KMS-11 (cell line): ENCODE results near the gene DLG5.
A peak's percentile ranks its signal among the peaks of the same experiment; 100 is the strongest.
"Not testable (repeated sequence)": the region's sequence is repeated elsewhere in the genome, so short reads cannot be mapped to it uniquely, and the experiment has no call there.

Experiments used
- H2AFZ ChIP-seq: fragments of 200-600 bp; sonication (generic); 2 replicates; pipeline ENCODE4 v1.6.1; 2016; ENCODE audit warnings: antibody characterized with exemption, mixed run types, low read depth
- H3K27ac ChIP-seq: fragments of 200-600 bp; sonication (generic); 2 replicates; pipeline ENCODE4 v1.6.1; 2016; ENCODE audit warnings: mild to moderate bottlenecking, mixed run types
- H3K27me3 ChIP-seq: fragments of 200-600 bp; sonication (generic); 2 replicates; pipeline ENCODE4 v1.6.1; 2017; ENCODE audit warnings: mild to moderate bottlenecking, low read depth, mixed run types, moderate library complexity; ENCODE audit not compliant: insufficient read depth
- H3K36me3 ChIP-seq: fragments of 200-600 bp; sonication (generic); 2 replicates; pipeline ENCODE4 v1.6.1; 2017; ENCODE audit warnings: mild to moderate bottlenecking, mixed run types; ENCODE audit not compliant: insufficient read depth
- H3K4me1 ChIP-seq: fragments of 200-600 bp; sonication (generic); 2 replicates; pipeline ENCODE4 v1.6.1; 2016; ENCODE audit warnings: mild to moderate bottlenecking, low read depth, mixed run types; ENCODE audit not compliant: poor library complexity, severe bottlenecking
- H3K4me2 ChIP-seq: fragments of 200-600 bp; sonication (generic); 2 replicates; pipeline ENCODE4 v1.7.0; 2016; ENCODE audit warnings: mild to moderate bottlenecking, mixed run types
- H3K4me3 ChIP-seq: fragments of 200-600 bp; sonication (generic); IDR thresholded peaks from 2 replicates; pipeline ENCODE4 v1.6.1; 2017; ENCODE audit warnings: low read depth, low read length, mixed read lengths; ENCODE audit not compliant: insufficient read depth
- H3K79me2 ChIP-seq: fragments of 200-600 bp; sonication (generic); 2 replicates; pipeline ENCODE4 v1.6.1; 2016; ENCODE audit warnings: low read depth, mixed run types; ENCODE audit not compliant: insufficient read depth
- H3K9ac ChIP-seq: fragments of 200-600 bp; sonication (generic); 2 replicates; pipeline ENCODE4 v1.6.1; 2016; ENCODE audit warnings: mild to moderate bottlenecking, mixed run types
- H4K20me1 ChIP-seq: fragments of 200-600 bp; sonication (generic); 2 replicates; pipeline ENCODE4 v1.6.1; 2016; ENCODE audit warnings: mild to moderate bottlenecking, mixed run types; ENCODE audit not compliant: insufficient read depth
- TF ChIP-seq, protein P1 (sequence below): fragments of 200-600 bp; sonication (generic); conservative IDR thresholded peaks from 2 replicates; pipeline ENCODE4 v1.6.1; 2017; ENCODE audit warnings: low read depth, mild to moderate bottlenecking, antibody characterized with exemption, low read length, moderate library complexity, mixed read lengths

The DLG5 gene

DNA sequence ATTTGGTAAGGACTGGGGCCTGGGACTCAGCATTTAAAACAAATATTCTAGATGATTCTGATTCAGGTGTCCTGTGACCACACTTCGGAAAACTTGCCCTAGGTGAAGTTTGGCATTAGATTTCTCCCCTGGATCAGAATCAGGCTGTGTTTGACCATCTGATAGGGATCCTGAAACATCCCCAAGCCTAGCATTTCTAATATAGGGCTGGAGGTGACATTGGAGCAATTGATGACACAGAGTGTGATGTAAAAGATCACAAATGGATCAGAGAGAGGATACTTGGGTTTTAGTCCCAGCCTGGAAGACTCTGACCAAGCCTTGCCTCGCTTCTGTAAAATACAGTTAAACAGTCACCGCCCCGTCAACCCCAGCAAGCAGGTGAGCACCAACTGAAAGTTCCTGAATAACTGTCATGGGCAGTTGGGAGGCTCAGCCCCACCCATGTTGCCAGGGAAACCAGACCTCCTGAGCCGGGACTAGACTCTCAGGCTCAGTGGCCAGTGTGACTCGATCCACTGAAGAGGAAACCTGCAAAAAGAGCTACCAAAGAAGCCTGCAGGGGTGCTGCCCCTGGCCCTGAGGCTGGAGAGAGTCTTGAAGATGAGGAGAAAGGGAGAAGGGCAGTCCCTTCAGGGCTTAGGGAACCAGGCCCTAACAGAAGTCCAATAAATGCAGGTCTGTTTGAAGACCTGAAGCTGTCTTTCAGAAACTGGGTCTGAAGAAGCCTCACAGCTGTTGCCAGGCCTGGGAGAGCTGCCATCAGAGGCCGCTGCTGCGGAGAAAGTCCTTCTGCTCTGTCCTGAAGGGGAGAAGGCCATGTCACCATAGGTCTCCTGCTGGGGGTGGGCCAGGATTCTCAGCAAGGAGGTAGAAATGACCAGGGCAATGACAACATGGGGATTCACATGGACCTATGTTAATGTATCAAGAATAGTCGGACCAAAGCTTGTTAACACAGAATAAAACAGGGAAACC, 162.8 kb downstream of the DLG5 start:
- no peaks in the 10 kb centered on the region for H4K20me1 ChIP-seq
- no peak overlapping the region for H3K4me3 ChIP-seq
- H2AFZ ChIP-seq, result no peak overlapping the region
- no peak overlapping the region for H3K9ac ChIP-seq
- TF ChIP-seq, protein P1, sequence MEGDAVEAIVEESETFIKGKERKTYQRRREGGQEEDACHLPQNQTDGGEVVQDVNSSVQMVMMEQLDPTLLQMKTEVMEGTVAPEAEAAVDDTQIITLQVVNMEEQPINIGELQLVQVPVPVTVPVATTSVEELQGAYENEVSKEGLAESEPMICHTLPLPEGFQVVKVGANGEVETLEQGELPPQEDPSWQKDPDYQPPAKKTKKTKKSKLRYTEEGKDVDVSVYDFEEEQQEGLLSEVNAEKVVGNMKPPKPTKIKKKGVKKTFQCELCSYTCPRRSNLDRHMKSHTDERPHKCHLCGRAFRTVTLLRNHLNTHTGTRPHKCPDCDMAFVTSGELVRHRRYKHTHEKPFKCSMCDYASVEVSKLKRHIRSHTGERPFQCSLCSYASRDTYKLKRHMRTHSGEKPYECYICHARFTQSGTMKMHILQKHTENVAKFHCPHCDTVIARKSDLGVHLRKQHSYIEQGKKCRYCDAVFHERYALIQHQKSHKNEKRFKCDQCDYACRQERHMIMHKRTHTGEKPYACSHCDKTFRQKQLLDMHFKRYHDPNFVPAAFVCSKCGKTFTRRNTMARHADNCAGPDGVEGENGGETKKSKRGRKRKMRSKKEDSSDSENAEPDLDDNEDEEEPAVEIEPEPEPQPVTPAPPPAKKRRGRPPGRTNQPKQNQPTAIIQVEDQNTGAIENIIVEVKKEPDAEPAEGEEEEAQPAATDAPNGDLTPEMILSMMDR, result no peak
- H3K79me2 ChIP-seq, result no peaks in the 10 kb centered on the region
- H3K27me3 ChIP-seq, result no peaks in the 10 kb centered on the region
- H3K4me2 ChIP-seq, result no peak overlapping the region
- H3K36me3 ChIP-seq, result no peaks in the 10 kb centered on the region
- no peak overlapping the region for H3K27ac ChIP-seq
- H3K4me1 ChIP-seq, result no peaks in the 10 kb centered on the region

DNA sequence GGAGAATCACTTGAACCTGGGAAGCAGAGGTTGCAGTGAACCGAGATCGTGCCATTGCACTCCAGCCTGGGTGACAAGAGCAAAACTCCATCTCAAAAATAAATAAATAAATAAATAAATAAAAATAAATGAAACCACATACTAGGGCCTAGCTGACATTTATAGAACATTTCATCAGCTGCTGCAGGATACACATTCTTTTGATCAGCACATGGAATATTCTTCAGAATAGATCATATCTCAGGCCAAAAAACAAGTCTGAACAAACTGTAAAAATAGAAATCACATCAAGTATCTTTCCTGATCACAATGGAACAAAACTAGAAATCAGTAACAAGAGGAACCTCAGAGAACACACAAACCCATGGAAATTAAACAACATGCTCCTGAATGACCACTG, 168.1 kb downstream of the DLG5 start:
- H3K4me1 ChIP-seq, H3K4me3 ChIP-seq, H3K27me3 ChIP-seq, H3K9ac ChIP-seq, H4K20me1 ChIP-seq, H3K79me2 ChIP-seq, H2AFZ ChIP-seq, H3K27ac ChIP-seq, H3K36me3 ChIP-seq, H3K4me2 ChIP-seq: not testable (repeated sequence)

GRCh38 chr10:77756319-77757232, 170.0 kb downstream of the DLG5 start:
- Histone ChIP-seq H3K27me3 (no peaks in the 10 kb centered on the region), H3K27ac (no peak overlapping the region), H4K20me1 (no peaks in the 10 kb centered on the region), H3K9ac (no peak overlapping the region), H3K79me2 (no peaks in the 10 kb centered on the region), H3K36me3 (no peaks in the 10 kb centered on the region), H2AFZ (no peak overlapping the region), H3K4me3 (no peak overlapping the region), H3K4me1 (no peaks in the 10 kb centered on the region), H3K4me2 (no peak overlapping the region)
- TF ChIP-seq, protein P1, result peak; percentile 72

GRCh38 chr10:77746047-77746707, 180.4 kb downstream of the DLG5 start:
- Histone ChIP-seq H2AFZ (no peak overlapping the region), H3K4me3 (no peak overlapping the region), H3K27me3 (no peaks in the 10 kb centered on the region), H3K27ac (no peak overlapping the region), H3K36me3 (no peaks in the 10 kb centered on the region), H3K9ac (no peak overlapping the region), H3K79me2 (no peaks in the 10 kb centered on the region), H4K20me1 (no peaks in the 10 kb centered on the region), H3K4me2 (no peak overlapping the region), H3K4me1 (no peaks in the 10 kb centered on the region)
- TF ChIP-seq, protein P1, result no peak
